H1 (cell line): ENCODE data around the gene NPM1. TPM values are rescaled to one million over a fixed set of nuclear protein-coding genes. Genes with fewer than 3 reads are reported as not detected.

Source experiments
- CTCF ChIA-PET: fragments of 300-600 bp; sonication (Branson Sonifier 250); formaldehyde crosslinking; loops from one replicate; lab custom pipeline; 2021; ENCODE audit not compliant: partially characterized antibody; lab: Charles Lee
- POLR2A ChIA-PET: fragments of 300-600 bp; sonication (Branson Sonifier 250); formaldehyde crosslinking; loops from one replicate; lab custom pipeline; 2021; ENCODE audit warnings: inconsistent platforms; ENCODE audit not compliant: partially characterized antibody; lab: Charles Lee
- DNase-seq, 2 experiments: peaks; one replicate each; pipeline versions ENCODE4 v3.0.0 to v3.0.0-alpha.2; 2010 to 2022; ENCODE audit warnings: low spot score in 2 of 2, low read depth in 1 of 2, mixed read lengths in 1 of 2
- FAIRE-seq: peaks from 2 replicates; lab custom pipeline; 2011; peaks lifted over from hg19 to GRCh38; lab: Jason Lieb, UNC
- H2AFZ ChIP-seq: 2 replicates; pipeline ENCODE4 v1.8.1; 2012; ENCODE audit warnings: low read length, inconsistent platforms
- H2AK5ac ChIP-seq: 2 replicates; pipeline ENCODE4 v1.6.1; 2013; ENCODE audit warnings: low read depth, low read length
- H2BK120ac ChIP-seq: replicated peaks from 2 replicates; pipeline ENCODE3; 2013; ENCODE audit warnings: low read depth, low read length, inconsistent platforms
- H2BK12ac ChIP-seq: 2 replicates; pipeline ENCODE4 v1.6.1; 2013; ENCODE audit warnings: low read depth, low read length
- H2BK15ac ChIP-seq: 2 replicates; pipeline ENCODE4 v1.6.1; 2013; ENCODE audit warnings: low read length
- H2BK20ac ChIP-seq: 2 replicates; pipeline ENCODE4 v1.6.1; 2013; ENCODE audit warnings: low read length
- H2BK5ac ChIP-seq: 2 replicates; pipeline ENCODE4 v1.6.1; 2013; ENCODE audit warnings: low read depth, low read length
- H3K14ac ChIP-seq: 2 replicates; pipeline ENCODE4 v1.6.1; 2013; ENCODE audit warnings: inconsistent platforms; ENCODE audit not compliant: insufficient read length
- H3K18ac ChIP-seq: 2 replicates; pipeline ENCODE4 v1.6.1; 2013; ENCODE audit warnings: low read length; ENCODE audit errors: extremely low read depth
- H3K23ac ChIP-seq: 2 replicates; pipeline ENCODE4 v1.6.1; 2013; ENCODE audit warnings: inconsistent platforms; ENCODE audit not compliant: insufficient read length
- H3K23me2 ChIP-seq: 2 replicates; pipeline ENCODE4 v1.6.1; 2013; ENCODE audit warnings: low read depth, low read length
- H3K27ac ChIP-seq: 2 replicates; pipeline ENCODE4 v1.6.1; 2011; ENCODE audit warnings: low read depth, low read length, inconsistent platforms
- H3K27me3 ChIP-seq, 4 experiments: replicated peaks in 1 of 4; 1 replicate in 1 of 4; 2 replicates in 3 of 4; pipeline versions ENCODE4 v1.6.1 to v1.8.1; 2011 to 2013; ENCODE audit warnings: low read length in 3 of 4, mild to moderate bottlenecking in 3 of 4, inconsistent platforms in 2 of 4, mixed read lengths in 2 of 4, moderate library complexity in 1 of 4; ENCODE audit not compliant: control insufficient read depth in 3 of 4, insufficient read depth in 3 of 4; ENCODE audit errors: extremely low read depth in 1 of 4
- H3K36me3 ChIP-seq, 4 experiments: 2 replicates each; pipeline versions ENCODE4 v1.6.1 to v1.8.1; 2011 to 2013; ENCODE audit warnings: mild to moderate bottlenecking in 4 of 4, low read length in 3 of 4, moderate library complexity in 2 of 4, control low read depth in 1 of 4, inconsistent platforms in 1 of 4; ENCODE audit not compliant: insufficient read depth in 4 of 4, control insufficient read depth in 2 of 4
- H3K4ac ChIP-seq: replicated peaks from 2 replicates; pipeline ENCODE3; 2013; ENCODE audit warnings: low read length, low read depth, mixed read lengths, inconsistent platforms; ENCODE audit not compliant: insufficient read length
- H3K4me1 ChIP-seq, 4 experiments: replicated peaks in 1 of 4; 1 replicate in 1 of 4; 2 replicates in 3 of 4; pipeline versions ENCODE4 v1.6.1 to v1.8.1; 2011 to 2013; ENCODE audit warnings: low read length in 3 of 4, inconsistent platforms in 2 of 4, mixed read lengths in 1 of 4; ENCODE audit not compliant: insufficient read depth in 4 of 4, control insufficient read depth in 3 of 4
- H3K4me2 ChIP-seq, 2 experiments: 2 replicates each; pipeline versions ENCODE4 v1.6.1 to v1.8.1; 2011 to 2013; ENCODE audit warnings: low read depth in 2 of 2, low read length in 2 of 2, control low read depth in 1 of 2, inconsistent platforms in 1 of 2, mild to moderate bottlenecking in 1 of 2; ENCODE audit not compliant: insufficient read depth in 1 of 2
- H3K4me3 ChIP-seq, 4 experiments: fragments of 200-600, 300-600 bp in 1 of 4; sonication (generic), shearing (Covaris generic), sonication (Bioruptor Twin) in 1 of 4; 2 replicates each; pipeline versions ENCODE4 v1.5.1 to v1.8.1; 2011 to 2016; ENCODE audit warnings: low read length in 4 of 4, low read depth in 3 of 4, control low read depth in 2 of 4, inconsistent platforms in 2 of 4, mild to moderate bottlenecking in 2 of 4, mixed read lengths in 1 of 4, moderate library complexity in 1 of 4; ENCODE audit not compliant: insufficient read depth in 2 of 4; ENCODE audit errors: extremely low read depth in 1 of 4
- H3K56ac ChIP-seq: replicated peaks from 2 replicates; pipeline ENCODE3; 2013; ENCODE audit warnings: low read depth, mild to moderate bottlenecking, mixed read lengths, low read length, inconsistent platforms; ENCODE audit not compliant: insufficient read length
- H3K79me1 ChIP-seq: 2 replicates; pipeline ENCODE4 v1.6.1; 2013; ENCODE audit warnings: low read depth, low read length, control low read depth
- H3K79me2 ChIP-seq, 2 experiments: 2 replicates each; pipeline versions ENCODE4 v1.6.1 to v1.8.1; 2012 to 2013; ENCODE audit warnings: low read length in 2 of 2, mild to moderate bottlenecking in 2 of 2, inconsistent platforms in 1 of 2; ENCODE audit not compliant: insufficient read depth in 2 of 2, control insufficient read depth in 1 of 2
- H3K9ac ChIP-seq, 4 experiments: replicated peaks in 1 of 4; 1 replicate in 1 of 4; 2 replicates in 3 of 4; pipeline versions ENCODE4 v1.6.1 to v1.8.1; 2011 to 2013; ENCODE audit warnings: low read depth in 3 of 4, low read length in 3 of 4, control low read depth in 2 of 4, mild to moderate bottlenecking in 2 of 4, moderate library complexity in 2 of 4, inconsistent platforms in 1 of 4; ENCODE audit errors: extremely low read depth in 1 of 4
- H3K9me3 ChIP-seq, 2 experiments: 2 replicates each; pipeline versions ENCODE4 v1.6.1 to v1.8.1; 2012 to 2013; ENCODE audit warnings: mild to moderate bottlenecking in 2 of 2, moderate library complexity in 2 of 2, control low read depth in 1 of 2, inconsistent platforms in 1 of 2, low read depth in 1 of 2, low read length in 1 of 2, mixed read lengths in 1 of 2; ENCODE audit not compliant: insufficient read depth in 2 of 2
- H4K20me1 ChIP-seq, 2 experiments: replicated peaks in 1 of 2; 2 replicates each; pipeline versions ENCODE3 to v1.8.1; 2011 to 2013; ENCODE audit warnings: inconsistent platforms in 2 of 2, low read length in 2 of 2, mild to moderate bottlenecking in 1 of 2; ENCODE audit not compliant: insufficient read depth in 2 of 2, control insufficient read depth in 1 of 2
- H4K5ac ChIP-seq: 2 replicates; pipeline ENCODE4 v1.6.1; 2013; ENCODE audit warnings: low read length, low read depth, mixed read lengths, inconsistent platforms; ENCODE audit not compliant: insufficient read length
- H4K8ac ChIP-seq: 2 replicates; pipeline ENCODE4 v1.8.0; 2013; ENCODE audit warnings: mild to moderate bottlenecking, moderate library complexity, low read length, inconsistent platforms; ENCODE audit not compliant: insufficient read depth; ENCODE audit errors: extremely low read depth
- H4K91ac ChIP-seq: replicated peaks from 2 replicates; pipeline ENCODE3; 2013; ENCODE audit warnings: low read length, mixed read lengths, inconsistent platforms; ENCODE audit not compliant: insufficient read length
- CHD1 ChIP-seq: IDR thresholded peaks from 2 replicates; pipeline ENCODE4 v1.6.1; 2012; ENCODE audit warnings: low read depth, low read length, improper control_type of control experiment
- EP300 ChIP-seq, 2 experiments: IDR thresholded peaks; 1 replicate in 1 of 2; 2 replicates in 1 of 2; pipeline ENCODE4 v1.6.1; 2011 to 2012; ENCODE audit warnings: low read depth in 2 of 2, low read length in 2 of 2, mild to moderate bottlenecking in 2 of 2, borderline replicate concordance in 1 of 2, inconsistent platforms in 1 of 2, moderate library complexity in 1 of 2
- EZH2 ChIP-seq: fragments of 200-600 bp; sonication (generic); IDR thresholded peaks from 2 replicates; pipeline ENCODE4 v1.7.1; 2012; ENCODE audit warnings: low read depth, mild to moderate bottlenecking, moderate library complexity, low read length, inconsistent platforms; ENCODE audit not compliant: severe bottlenecking
- HDAC2 ChIP-seq, 2 experiments: fragments of 300-600 bp in 1 of 2; sonication (generic) in 1 of 2; IDR thresholded peaks; 2 replicates each; pipeline ENCODE4 v1.6.1; 2011 to 2012; ENCODE audit warnings: low read depth in 2 of 2, low read length in 2 of 2, mild to moderate bottlenecking in 2 of 2, moderate library complexity in 2 of 2, borderline replicate concordance in 1 of 2, inconsistent platforms in 1 of 2
- KDM1A ChIP-seq: fragments of 200-600, 300-600 bp; sonication (generic); IDR thresholded peaks from 2 replicates; pipeline ENCODE4 v1.7.1; 2016; ENCODE audit warnings: mild to moderate bottlenecking, low read length, borderline replicate concordance
- NRF1 ChIP-seq: IDR thresholded peaks from 2 replicates; pipeline ENCODE4 v1.6.1; 2011; ENCODE audit warnings: mild to moderate bottlenecking, low read depth, low read length, improper control_type of control experiment
- RXRA ChIP-seq: IDR thresholded peaks from 2 replicates; pipeline ENCODE4 v1.6.1; 2011; ENCODE audit warnings: low read depth, mild to moderate bottlenecking, low read length, moderate library complexity; ENCODE audit not compliant: insufficient read depth
- SIX5 ChIP-seq: IDR thresholded peaks from 2 replicates; pipeline ENCODE4 v1.6.1; 2011; ENCODE audit warnings: mild to moderate bottlenecking, low read depth, low read length
- USF2 ChIP-seq: IDR thresholded peaks from 2 replicates; pipeline ENCODE4 v1.6.1; 2011; ENCODE audit warnings: low read length, improper control_type of control experiment
- WGBS, 2 experiments: shearing (Covaris generic) in 1 of 2; methylation state at CpG; one replicate each; pipeline versions ENCODE4 v1.1.6 to v1.1.7; 2013 to 2015; ENCODE audit warnings: low lambda C conversion rate in 2 of 2, mixed read lengths in 2 of 2, inconsistent platforms in 1 of 2, low coverage in 1 of 2, missing lambda C conversion rate in 1 of 2; ENCODE audit not compliant: insufficient replicate concordance in 2 of 2, insufficient coverage in 1 of 2, insufficient read length in 1 of 2; ENCODE audit errors: extremely low coverage in 1 of 2, missing lambda C conversion rate in 1 of 2; 5-methylcytosine and 5-hydroxymethylcytosine counted together
- polyA plus RNA-seq, 7 experiments: library from polyadenylated mRNA; depleted of rRNA in 3 of 7; stranded (reverse) in 5 of 7; unstranded in 2 of 7; fragments of >200 nt in 5 of 7; fragments of 200-250 nt in 2 of 7; gene quantifications; 1 replicate in 5 of 7; 2 replicates in 1 of 7; 4 replicates in 1 of 7; pipeline versions ENCODE4 v1.2.1 to v1.2.3, GENCODE V29; 2011 to 2013; ENCODE audit warnings: missing spikeins in 2 of 7, mixed read lengths in 2 of 7
- total RNA-seq: library from RNA; stranded (reverse); fragmentation: NEBNext Ultra II Directional; extraction: Animal tissue kit (Norgen Biotek cat#: 25700); gene quantifications from 2 replicates; pipeline ENCODE4 v1.2.1, GENCODE V29; 2021
- TF ChIP-seq, protein P1 (sequence below): IDR thresholded peaks from 2 replicates; pipeline ENCODE4 v1.6.1; 2012; ENCODE audit warnings: inconsistent platforms

The NPM1 gene
- total and polyA plus RNA-seq, 2 of the 8 experiments (the other 6 are each of a cell fraction or from before 2014, with no cell fraction given), result 2,182 to 4,042 TPM

GRCh38 chr5:171442287-171443042 is 54.8 kb downstream of the NPM1 start:
- FAIRE-seq, result no peak
- no peak overlapping the region for H3K18ac ChIP-seq
- ChIA-PET POLR2A (interaction anchor here (1.8 to 2.6 kb wide), 2 partner anchors 24 to 28 kb away, joined by 4 to 7 read pairs; partner anchors contain the start of gene FGF18), CTCF (interaction anchor here (1.1 to 2.6 kb wide), 7 partner anchors 9 to 617 kb away, joined by 3 to 9 read pairs (median 5); partner anchors contain the start of gene FGF18)
- no peak overlapping the region for H3K56ac ChIP-seq
- H2BK5ac ChIP-seq, result no peak overlapping the region; the same call in 1 of the 2 replicates
- WGBS, 2 experiments, result 82% methylated on average over 13 of the region's 13 CpGs; no CpG with 5 or more reads in 1 of the 2 experiments
- H2BK20ac ChIP-seq, result no peak overlapping the region
- no peak overlapping the region for H4K8ac ChIP-seq
- no peak for DNase-seq
- no peak overlapping the region for H2BK120ac ChIP-seq
- H2BK12ac ChIP-seq, result 0 out of 2 replicates have a peak overlapping the region, but pooled peaks have one; percentile 60
- H3K79me1 ChIP-seq, result no peaks in the 10 kb centered on the region
- no peaks in the 10 kb centered on the region for H3K23me2 ChIP-seq
- no peaks in the 10 kb centered on the region for H3K36me3 ChIP-seq
- H4K5ac ChIP-seq, result no peak overlapping the region
- no peak overlapping the region for H4K91ac ChIP-seq
- no peak overlapping the region for H3K4me3 ChIP-seq
- no peak overlapping the region for H2AK5ac ChIP-seq
- no peak overlapping the region for H3K27ac ChIP-seq
- no peaks in the 10 kb centered on the region for H3K79me2 ChIP-seq
- H3K27me3 ChIP-seq, result no peaks in the 10 kb centered on the region
- no peaks in the 10 kb centered on the region for H3K9me3 ChIP-seq
- no peak overlapping the region for H3K14ac ChIP-seq
- H3K4me1 ChIP-seq, result peaks cover 0 to 25% (median 14%) of the 10 kb centered on the region in 4 experiments; a peak in 6 of 7 replicates
- H2AFZ ChIP-seq, result no peak overlapping the region
- H4K20me1 ChIP-seq, result peaks cover 0 to 2% of the 10 kb centered on the region in 2 experiments
- H3K4me2 ChIP-seq, result no peak overlapping the region
- H2BK15ac ChIP-seq, result no peak overlapping the region
- H3K4ac ChIP-seq, result no peak overlapping the region
- no peak overlapping the region for H3K23ac ChIP-seq
- no peak overlapping the region for H3K9ac ChIP-seq
- TF ChIP-seq SIX5, result no peak
- no peak for TF ChIP-seq CHD1
- TF ChIP-seq HDAC2 (IDR thresholded peaks at IDR 0.05; ENCODE audit: borderline replicate concordance in 1 of 2, low read depth in 2 of 2, low read length in 2 of 2), result no peak
- no peak for TF ChIP-seq EP300 (IDR thresholded peaks at IDR 0.05; ENCODE audit: borderline replicate concordance in 1 of 2, low read depth in 2 of 2, low read length in 2 of 2)
- TF ChIP-seq NRF1, result no peak
- TF ChIP-seq RXRA, result no peak
- TF ChIP-seq, protein P1, sequence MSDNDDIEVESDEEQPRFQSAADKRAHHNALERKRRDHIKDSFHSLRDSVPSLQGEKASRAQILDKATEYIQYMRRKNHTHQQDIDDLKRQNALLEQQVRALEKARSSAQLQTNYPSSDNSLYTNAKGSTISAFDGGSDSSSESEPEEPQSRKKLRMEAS, result no peak
- TF ChIP-seq KDM1A, result no peak
- no peak for TF ChIP-seq EZH2
- no peak for TF ChIP-seq USF2
